H4 (cell line): ENCODE data around the gene CALML3. TPM values are rescaled to one million over a fixed set of nuclear protein-coding genes. Genes with fewer than 3 reads are reported as not detected.

Experiments used
- DNase-seq: peaks from one replicate; pipeline ENCODE4 v3.0.0-alpha.2; 2015; ENCODE audit warnings: low spot score
- total RNA-seq: library from RNA; depleted of rRNA; stranded (reverse); fragments of >200 nt; shearing (Covaris generic); gene quantifications from 2 replicates; pipeline ENCODE4 v1.2.3, GENCODE V29; 2014; rRNA removed

The CALML3 gene
- total RNA-seq, 1 experiment from 2014 or later = not detected

- DNase-seq = no peak
Observed at GRCh38 chr10:5567477-5567876, 42.7 kb downstream of the CALML3 start.

GRCh38 chr10:5568984-5569383, 44.2 kb downstream of the CALML3 start:
- DNase-seq = no peak

GRCh38 chr10:5569568-5569967, 44.8 kb downstream of the CALML3 start:
- DNase-seq = no peak

GRCh38 chr10:5570007-5570655, 45.4 kb downstream of the CALML3 start:
- no peak for DNase-seq

GRCh38 chr10:5570979-5571810, 46.4 kb downstream of the CALML3 start:
- DNase-seq = no peak

GRCh38 chr10:5571826-5572225, 47.1 kb downstream of the CALML3 start:
- no peak for DNase-seq

GRCh38 chr10:5573319-5573950, 48.7 kb downstream of the CALML3 start:
- DNase-seq = no peak

- DNase-seq = no peak
Observed at GRCh38 chr10:5573968-5574641, 49.3 kb downstream of the CALML3 start.

- DNase-seq = no peak
Observed at GRCh38 chr10:5574642-5575131, 49.9 kb downstream of the CALML3 start.

GRCh38 chr10:5575144-5575481, 50.4 kb downstream of the CALML3 start:
- DNase-seq = no peak

- DNase-seq = no peak
Observed at GRCh38 chr10:5575482-5576153, 50.9 kb downstream of the CALML3 start.

- DNase-seq = no peak
Observed at GRCh38 chr10:5576154-5576748, 51.5 kb downstream of the CALML3 start.

Other genes with a start within 250 kb of the CALML3 start
- not detected in 2 replicates for gene UCN3, start 160.0 kb upstream of the CALML3 start, total RNA-seq
- 0.25 TPM in 1 of 2 replicates, not detected in the other for gene TUBAL3, start 120.1 kb upstream of the CALML3 start, total RNA-seq
- 12.6 and 13.0 TPM in 2 replicates for gene NET1, start 112.4 kb upstream of the CALML3 start, total RNA-seq
- gene CALML5, start 25.4 kb upstream of the CALML3 start, total RNA-seq = not detected in 2 replicates
- gene ASB13, start 141.6 kb downstream of the CALML3 start, total RNA-seq = 9.1 and 11.3 TPM in 2 replicates
- 25.2 and 42.4 TPM in 2 replicates for gene TASOR2, start 159.9 kb downstream of the CALML3 start, total RNA-seq